ENCODE results near the gene PPCDC. TPM values are rescaled to one million over a fixed set of nuclear protein-coding genes. Genes with fewer than 3 reads are reported as not detected.

The PPCDC gene
- total RNA-seq, 2 experiments from 2014 or later = 16.0 to 16.7 TPM

- Mint-ChIP-seq H3K4me3 (no peak overlapping the region), H3K9me3 (peaks cover 3% of the 10 kb centered on the region), H3K36me3 (peaks cover 1% of the 10 kb centered on the region), H3K27ac (no peak overlapping the region), H3K4me1 (no peaks in the 10 kb centered on the region), H3K27me3 (no peaks in the 10 kb centered on the region)
- POLR2A ChIA-PET = no interaction called here
- DNase-seq = no peak
- ATAC-seq (ENCODE audit: low read depth) = no peak
These were observed 72.2 kb downstream of the PPCDC start for GRCh38 chr15:75095594-75095993.

- H3K9me3 Mint-ChIP-seq = peaks cover 2% of the 10 kb centered on the region
- DNase-seq (no peak), ATAC-seq (ENCODE audit: low read depth) (no peak)
- H3K4me1 Mint-ChIP-seq = no peaks in the 10 kb centered on the region
- H3K27ac Mint-ChIP-seq = no peak overlapping the region
- no peaks in the 10 kb centered on the region for H3K36me3 Mint-ChIP-seq
- POLR2A ChIA-PET = no interaction called here
- peaks cover 10% of the 10 kb centered on the region for H3K27me3 Mint-ChIP-seq
- no peak overlapping the region for H3K4me3 Mint-ChIP-seq
These were observed 74.5 kb downstream of the PPCDC start for GRCh38 chr15:75097939-75098338.

GRCh38 chr15:75098404-75098803 lies 75.0 kb downstream of the PPCDC start:
- H3K9me3 Mint-ChIP-seq = peaks cover 2% of the 10 kb centered on the region
- POLR2A ChIA-PET = no interaction called here
- peaks cover 13% of the 10 kb centered on the region for H3K27me3 Mint-ChIP-seq
- H3K36me3 Mint-ChIP-seq = no peaks in the 10 kb centered on the region
- ATAC-seq (ENCODE audit: low read depth) (no peak), DNase-seq (no peak)
- H3K4me1 Mint-ChIP-seq = no peaks in the 10 kb centered on the region
- no peak overlapping the region for H3K27ac Mint-ChIP-seq
- H3K4me3 Mint-ChIP-seq = no peak overlapping the region

Other genes with a start within 250 kb of the PPCDC start
- gene CSK, start 241.5 kb upstream of the PPCDC start, total RNA-seq = 100 to 1,000 TPM; 269 to 281 TPM
- under 1 TPM; 0.36 to 0.37 TPM for gene LMAN1L, start 210.8 kb upstream of the PPCDC start, total RNA-seq
- gene CPLX3, start 197.0 kb upstream of the PPCDC start, total RNA-seq = under 1 TPM; 0.17 to 0.28 TPM
- gene ULK3, start 180.4 kb upstream of the PPCDC start, total RNA-seq = 10 to 100 TPM; 59.9 to 60.4 TPM
- 100 to 1,000 TPM; 100 to 103 TPM for gene SCAMP2, start 150.2 kb upstream of the PPCDC start, total RNA-seq
- gene MPI, start 133.5 kb upstream of the PPCDC start, total RNA-seq = 10 to 100 TPM; 68.7 to 72.9 TPM
- gene FAM219B, start 116.7 kb upstream of the PPCDC start, total RNA-seq = 100 to 1,000 TPM in 1 of 2 experiments, 10 to 100 TPM in 1; 90.3 to 113 TPM
- gene COX5A, start 85.5 kb upstream of the PPCDC start, total RNA-seq = 100 to 1,000 TPM; 220 to 222 TPM
- 1 to 10 TPM; 3.5 to 4.2 TPM for gene RPP25, start 66.8 kb upstream of the PPCDC start, total RNA-seq
- gene SCAMP5, start 28.0 kb upstream of the PPCDC start, total RNA-seq = under 1 TPM in 1 of 2 experiments, not detected in 1; 0.22 TPM
- gene C15orf39, start 178.3 kb downstream of the PPCDC start, total RNA-seq = 10 to 100 TPM; 45.6 to 45.9 TPM
- not detected for gene GOLGA6C, start 234.7 kb downstream of the PPCDC start, total RNA-seq